Activated naive CD4-positive, alpha-beta T cell treated with anti-CD3 and anti-CD28 coated beads, Interleukin-2, amount 50 U/mL, for 24 hours (primary cell): ENCODE measurements around the gene GATAD1.

Experiments used
- H3K27ac Mint-ChIP-seq: one replicate; pipeline ENCODE4 v1.8.0; 2021; ENCODE audit warnings: mild to moderate bottlenecking, mixed read lengths
- H3K27me3 Mint-ChIP-seq: one replicate; pipeline ENCODE4 v1.8.0; 2021; ENCODE audit warnings: mixed read lengths
- H3K36me3 Mint-ChIP-seq: one replicate; pipeline ENCODE4 v1.8.0; 2021; ENCODE audit warnings: mixed read lengths
- H3K4me1 Mint-ChIP-seq: one replicate; pipeline ENCODE4 v1.8.0; 2021; ENCODE audit warnings: mixed read lengths
- H3K4me3 Mint-ChIP-seq: one replicate; pipeline ENCODE4 v1.8.0; 2021; ENCODE audit warnings: mild to moderate bottlenecking, mixed read lengths
- H3K9me3 Mint-ChIP-seq: one replicate; pipeline ENCODE4 v1.8.0; 2021; ENCODE audit warnings: mixed read lengths

The GATAD1 gene

GRCh38 chr7:92496876-92497275 lies 49.6 kb downstream of the GATAD1 start:
- Mint-ChIP-seq H3K9me3 (no peaks in the 10 kb centered on the region), H3K27ac (no peak overlapping the region), H3K36me3 (peaks cover 19% of the 10 kb centered on the region), H3K4me1 (no peaks in the 10 kb centered on the region), H3K4me3 (no peak overlapping the region), H3K27me3 (no peaks in the 10 kb centered on the region)

- no peak overlapping the region for H3K4me3 Mint-ChIP-seq
- peaks cover 19% of the 10 kb centered on the region for H3K36me3 Mint-ChIP-seq
- no peaks in the 10 kb centered on the region for H3K4me1 Mint-ChIP-seq
- no peak overlapping the region for H3K27ac Mint-ChIP-seq
- no peaks in the 10 kb centered on the region for H3K9me3 Mint-ChIP-seq
- H3K27me3 Mint-ChIP-seq = no peaks in the 10 kb centered on the region
Observed at GRCh38 chr7:92498557-92498956, 51.3 kb downstream of the GATAD1 start.

DNA sequence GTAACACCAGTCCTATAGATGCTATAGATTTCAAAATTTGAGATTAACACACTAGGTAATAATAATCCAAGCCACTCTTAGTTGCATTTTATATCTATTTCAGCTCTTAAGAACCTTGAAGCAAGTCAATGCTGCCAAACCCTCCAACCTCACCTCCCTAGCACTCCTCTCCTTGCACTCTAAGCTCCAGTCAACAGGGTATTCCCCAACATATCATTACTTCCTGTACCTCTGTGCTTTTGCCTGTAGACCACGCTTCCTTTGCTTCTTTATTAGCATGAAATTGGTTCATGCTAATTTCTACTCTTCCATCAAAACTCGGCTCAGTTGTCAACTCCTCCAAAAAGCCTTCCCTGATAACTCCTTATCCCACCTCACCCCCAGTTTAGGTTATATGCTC lies 56.5 kb downstream of the GATAD1 start:
- Mint-ChIP-seq H3K9me3 (no peaks in the 10 kb centered on the region), H3K4me3 (no peak overlapping the region), H3K27ac (no peak overlapping the region), H3K4me1 (peaks cover 5% of the 10 kb centered on the region), H3K36me3 (peaks cover 23% of the 10 kb centered on the region), H3K27me3 (no peaks in the 10 kb centered on the region)

DNA sequence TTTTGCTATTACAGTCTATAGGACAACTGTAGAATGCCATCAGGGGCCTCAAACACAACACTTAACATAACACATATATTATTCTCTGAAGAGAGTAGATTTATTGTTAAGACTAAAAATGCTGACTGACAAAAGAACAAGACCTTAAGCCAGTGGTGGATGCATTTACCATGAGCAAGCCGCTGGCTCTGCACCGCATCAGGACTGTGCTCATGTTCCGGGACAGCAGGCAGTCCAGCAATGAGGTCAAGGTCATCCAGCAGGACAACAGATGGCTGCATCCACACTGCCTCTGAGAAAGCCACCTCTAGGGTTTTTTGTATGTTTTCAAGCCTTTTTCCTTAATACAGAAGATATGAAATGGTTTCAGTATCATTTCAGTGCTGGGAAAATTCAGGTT lies 57.3 kb downstream of the GATAD1 start:
- Mint-ChIP-seq H3K4me1 (peaks cover 5% of the 10 kb centered on the region), H3K27me3 (no peaks in the 10 kb centered on the region), H3K4me3 (no peak overlapping the region), H3K27ac (no peak overlapping the region), H3K36me3 (peaks cover 17% of the 10 kb centered on the region), H3K9me3 (no peaks in the 10 kb centered on the region)

DNA sequence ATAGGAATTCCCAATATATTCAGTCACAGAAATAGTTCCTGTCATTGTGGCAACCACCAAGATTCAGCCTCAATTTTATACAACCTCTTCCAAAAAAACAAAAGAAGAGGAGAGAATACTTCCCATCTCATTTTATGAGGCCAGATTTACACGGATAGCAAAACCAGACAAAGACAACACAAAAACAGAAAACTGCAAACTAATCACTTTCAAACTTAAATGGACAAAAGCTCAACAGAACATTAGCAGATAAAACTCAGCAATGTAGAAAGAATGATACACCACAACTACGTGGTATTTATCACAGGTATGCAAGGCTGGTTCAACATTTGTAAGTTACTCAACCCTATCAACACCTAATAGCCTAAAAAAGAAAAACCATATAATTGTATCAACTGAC lies 59.1 kb downstream of the GATAD1 start:
- Mint-ChIP-seq H3K4me1 (peaks cover 5% of the 10 kb centered on the region), H3K27me3 (no peaks in the 10 kb centered on the region), H3K27ac (no peak overlapping the region), H3K9me3 (no peaks in the 10 kb centered on the region), H3K4me3 (no peak overlapping the region), H3K36me3 (peaks cover 12% of the 10 kb centered on the region)

DNA sequence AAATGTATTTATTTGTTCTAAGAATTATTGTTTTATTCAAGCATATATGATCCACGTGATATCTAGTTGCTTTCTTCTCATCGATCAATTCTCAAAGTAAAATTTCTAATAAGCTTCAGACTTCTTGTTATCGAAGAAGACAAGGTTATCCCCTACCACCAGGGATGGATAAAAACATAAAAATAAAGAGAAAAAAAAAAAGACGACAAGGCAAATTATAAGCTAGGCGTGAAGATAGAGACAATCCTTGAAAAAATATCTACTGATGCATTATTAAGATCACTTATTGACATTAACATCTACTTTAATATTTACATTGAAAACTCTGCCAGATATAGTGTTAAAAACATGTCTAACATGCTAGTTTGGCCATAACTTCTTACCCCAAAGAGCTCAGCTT lies 61.7 kb downstream of the GATAD1 start:
- Mint-ChIP-seq H3K4me1 (peaks cover 2% of the 10 kb centered on the region), H3K27ac (no peak overlapping the region), H3K4me3 (no peak overlapping the region), H3K27me3 (no peaks in the 10 kb centered on the region), H3K36me3 (peaks cover 7% of the 10 kb centered on the region), H3K9me3 (no peaks in the 10 kb centered on the region)
